Stimulated activated CD4-positive, alpha-beta T cell treated with anti-CD3 and anti-CD28 coated beads, Interleukin-12 subunit alpha, Interleukin-12 subunit beta, amount 100 ng/mL, for 24 hours (primary cell): ENCODE results near the gene ACADVL.
A peak's percentile ranks its signal among the peaks of the same experiment; 100 is the strongest.

Experiments
- DNase-seq, 2 experiments: peaks; one replicate each; pipeline ENCODE4 v3.0.0-alpha.2; 2020; ENCODE audit warnings: low read depth in 2 of 2

The ACADVL gene

GRCh38 chr17:7251661-7252175 is 32.0 kb downstream of the ACADVL start, which contains the start of gene CTDNEP1:
CTDNEP1 (minus strand) TSS chr17:7251734; CDS start chr17:7251296, 438 bp downstream.
- peak; percentile 97 for DNase-seq

GRCh38 chr17:7252176-7253043 is 32.7 kb downstream of the ACADVL start, which contains the start of gene ELP5:
ELP5 (plus strand) TSS chr17:7252215; CDS start chr17:7252551, 336 bp downstream.
- peak; percentile 70 to 88 for DNase-seq

- DNase-seq, result no peak
Observed at GRCh38 chr17:7253082-7253481, 33.3 kb downstream of the ACADVL start.

- no peak for DNase-seq
Observed at GRCh38 chr17:7254511-7254910, 34.8 kb downstream of the ACADVL start.

GRCh38 chr17:7256766-7257456 is 37.2 kb downstream of the ACADVL start:
- no peak for DNase-seq

- DNase-seq, result no peak
Observed at GRCh38 chr17:7258731-7259554, 39.2 kb downstream of the ACADVL start.

- no peak for DNase-seq
Observed at GRCh38 chr17:7259555-7259889, 39.8 kb downstream of the ACADVL start.

- no peak for DNase-seq
Observed at GRCh38 chr17:7260151-7260550, 40.4 kb downstream of the ACADVL start.

- DNase-seq, result peak in 1 of 2 experiments; percentile 35
Observed at GRCh38 chr17:7260651-7261378, 41.1 kb downstream of the ACADVL start.

GRCh38 chr17:7261379-7262191 is 41.8 kb downstream of the ACADVL start:
- no peak for DNase-seq

GRCh38 chr17:7262192-7262934 is 42.6 kb downstream of the ACADVL start, which contains the start of gene CLDN7:
CLDN7 (minus strand) TSS chr17:7262478; CDS start chr17:7262043, 435 bp downstream.
- DNase-seq, result no peak

- no peak for DNase-seq
Observed at GRCh38 chr17:7262935-7263800, 43.4 kb downstream of the ACADVL start.

- no peak for DNase-seq
Observed at GRCh38 chr17:7263801-7264078, 44.0 kb downstream of the ACADVL start.

- DNase-seq, result no peak
Observed at GRCh38 chr17:7266784-7267183, 47.0 kb downstream of the ACADVL start.
